Fibroblast of pulmonary artery (primary cell): ENCODE data around the gene ELFN1.

Experiments used
- DNase-seq: peaks from one replicate; pipeline ENCODE4 v3.0.0-alpha.2; 2010; ENCODE audit warnings: low read depth
- H3K4me3 ChIP-seq: replicated peaks from 2 replicates; pipeline ENCODE4 v1.5.1; 2011; ENCODE audit warnings: low read depth, mild to moderate bottlenecking, control low read depth, low read length, moderate library complexity
- CTCF ChIP-seq: IDR thresholded peaks from 2 replicates; pipeline ENCODE4 v1.5.1; 2011; ENCODE audit warnings: mild to moderate bottlenecking, control low read depth, low read length, inconsistent platforms; ENCODE audit errors: missing control alignments

ELFN1 gene

GRCh38 chr7:1646391-1646790, 23.7 kb upstream of the ELFN1 start:
- TF ChIP-seq CTCF, result no peak
- DNase-seq, result no peak
- H3K4me3 ChIP-seq, result no peak overlapping the region

- peak; percentile 49 for DNase-seq
Measured at GRCh38 chr7:1646957-1647891, 22.9 kb upstream of the ELFN1 start.

GRCh38 chr7:1647961-1648672, 22.0 kb upstream of the ELFN1 start:
- no peak for TF ChIP-seq CTCF
- no peak for DNase-seq
- H3K4me3 ChIP-seq, result no peak overlapping the region

More at GRCh38 chr7:1646957-1647891, 22.9 kb upstream of the ELFN1 start:
- TF ChIP-seq CTCF, result no peak
- H3K4me3 ChIP-seq, result no peak overlapping the region

- no peak for TF ChIP-seq CTCF
- DNase-seq, result no peak
- H3K4me3 ChIP-seq, result no peak overlapping the region
Measured at GRCh38 chr7:1649751-1650326, 20.2 kb upstream of the ELFN1 start.

- no peak overlapping the region for H3K4me3 ChIP-seq
- no peak for TF ChIP-seq CTCF
- no peak for DNase-seq
Measured at GRCh38 chr7:1650363-1651030, 19.6 kb upstream of the ELFN1 start.

GRCh38 chr7:1651031-1651446, 19.0 kb upstream of the ELFN1 start:
- no peak for TF ChIP-seq CTCF
- no peak overlapping the region for H3K4me3 ChIP-seq
- DNase-seq, result no peak
